Superior temporal gyrus (tissue), 1 donor: ENCODE results near the gene RPL26.
"Not testable (repeated sequence)": the region's sequence is repeated elsewhere in the genome, so short reads cannot be mapped to it uniquely, and the experiment has no call there.

ENCODE experiments used
- DNase-seq: peaks from one replicate; pipeline ENCODE4 v3.0.0-alpha.2; 2016; ENCODE audit errors: extremely low spot score

RPL26 gene

DNA sequence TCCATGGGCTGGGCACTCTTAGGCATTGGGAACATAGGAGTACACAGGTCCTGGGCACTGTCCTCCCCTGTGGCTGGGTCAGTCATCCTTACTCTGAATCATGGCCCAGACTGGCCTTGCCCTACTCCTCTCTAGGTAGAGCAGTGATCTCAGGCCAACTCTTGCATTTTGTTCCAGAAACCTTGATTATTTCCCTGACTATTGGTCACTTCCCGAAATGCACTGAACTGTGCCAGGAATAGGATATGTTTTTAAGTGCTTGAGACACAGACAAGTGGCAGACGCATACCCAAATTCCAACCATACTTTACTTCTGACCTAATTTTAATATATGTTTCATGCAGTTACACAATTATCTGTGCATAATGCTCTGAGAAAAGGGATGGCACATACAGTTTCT lies 16.8 kb downstream of the RPL26 start:
- DNase-seq, result no peak

DNA sequence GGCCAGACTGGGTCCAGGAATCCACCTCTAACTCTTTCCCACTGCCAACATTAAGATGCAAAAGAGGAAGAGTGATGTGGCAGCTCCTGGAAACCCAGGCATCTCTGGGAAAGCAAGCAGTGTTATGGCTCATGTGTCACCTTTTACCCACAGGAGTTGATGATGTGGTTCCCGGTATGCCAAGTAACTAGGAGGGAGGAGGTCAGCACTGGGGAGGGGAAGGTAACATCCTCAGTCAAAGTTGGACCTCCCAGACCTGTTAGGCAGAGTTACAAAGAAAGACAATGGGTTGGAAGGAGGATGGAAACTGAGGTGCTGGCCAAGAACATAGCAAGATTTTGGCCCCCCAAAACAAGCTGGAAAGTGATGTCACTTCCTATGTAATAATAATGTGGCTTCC lies 17.9 kb downstream of the RPL26 start:
- DNase-seq, result no peak

DNA sequence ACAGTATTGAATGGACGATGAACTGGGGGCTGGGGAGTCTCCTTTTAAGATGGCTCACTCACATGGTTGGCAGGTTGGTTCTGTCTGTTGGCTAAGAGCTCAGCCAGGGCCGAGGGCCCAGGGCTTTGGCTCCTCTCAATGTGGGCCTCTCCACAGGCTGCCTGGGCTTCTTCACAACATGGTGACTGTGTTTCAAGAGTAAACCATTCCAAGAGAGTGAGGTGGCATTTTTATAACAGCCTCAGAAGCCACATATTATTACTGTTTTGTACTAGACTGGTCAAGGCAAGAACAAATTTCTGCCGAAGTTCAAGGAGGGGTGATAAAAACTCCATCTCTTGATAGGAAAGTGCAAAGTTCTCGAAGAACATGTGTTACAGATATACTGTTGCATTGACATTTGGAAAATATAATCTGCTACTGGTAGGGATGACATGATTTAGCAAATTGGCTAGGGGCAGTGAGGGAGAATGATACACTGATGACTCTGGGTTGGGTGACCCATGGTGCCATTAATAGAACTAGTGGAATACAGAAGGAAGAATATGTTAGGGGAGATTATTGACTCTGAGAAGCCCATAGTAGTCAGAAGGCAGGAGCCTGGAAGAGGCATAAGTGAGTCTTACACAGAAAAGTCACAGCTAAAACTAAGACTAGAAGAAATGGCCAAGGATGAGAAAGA lies 20.2 kb downstream of the RPL26 start:
- DNase-seq, result no peak

DNA sequence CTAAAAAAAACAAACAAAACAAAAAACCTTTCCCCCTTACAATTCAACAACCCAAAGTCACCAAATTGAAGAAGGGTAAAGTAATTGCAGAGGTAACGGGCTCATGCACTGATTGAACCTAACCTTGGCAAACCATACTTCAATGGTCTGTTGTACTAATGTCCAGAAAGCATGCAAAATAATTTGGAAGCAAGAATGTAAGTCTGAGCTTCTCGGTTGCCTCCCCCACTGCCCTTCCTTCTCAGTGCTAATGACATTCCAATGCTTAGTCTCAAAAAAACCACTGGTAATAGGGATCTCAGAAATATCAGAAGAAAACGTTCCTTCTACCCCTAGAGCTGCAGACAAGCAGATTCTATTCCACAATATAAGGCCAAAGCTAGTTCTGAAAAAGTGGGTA lies 22.2 kb downstream of the RPL26 start:
- no peak for DNase-seq

DNA sequence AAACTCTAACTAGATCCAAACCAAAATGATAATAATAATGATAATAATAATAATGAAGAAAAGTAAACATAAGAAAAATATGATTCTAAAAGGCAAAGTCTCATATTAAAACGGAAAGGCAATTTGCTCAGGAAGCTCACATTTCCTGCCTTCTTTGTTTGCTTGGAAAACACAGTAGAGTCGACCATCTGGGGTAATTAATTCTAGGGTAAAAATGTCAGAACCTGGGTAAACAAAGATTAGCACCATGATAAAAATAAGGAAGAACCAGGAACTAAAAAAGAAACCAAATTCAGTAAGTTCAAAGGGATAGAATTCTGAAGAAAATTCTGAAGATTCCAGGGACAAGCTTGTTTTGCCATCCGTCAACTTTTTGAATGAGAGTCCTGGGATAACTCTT lies 22.7 kb downstream of the RPL26 start:
- DNase-seq, result no peak

DNA sequence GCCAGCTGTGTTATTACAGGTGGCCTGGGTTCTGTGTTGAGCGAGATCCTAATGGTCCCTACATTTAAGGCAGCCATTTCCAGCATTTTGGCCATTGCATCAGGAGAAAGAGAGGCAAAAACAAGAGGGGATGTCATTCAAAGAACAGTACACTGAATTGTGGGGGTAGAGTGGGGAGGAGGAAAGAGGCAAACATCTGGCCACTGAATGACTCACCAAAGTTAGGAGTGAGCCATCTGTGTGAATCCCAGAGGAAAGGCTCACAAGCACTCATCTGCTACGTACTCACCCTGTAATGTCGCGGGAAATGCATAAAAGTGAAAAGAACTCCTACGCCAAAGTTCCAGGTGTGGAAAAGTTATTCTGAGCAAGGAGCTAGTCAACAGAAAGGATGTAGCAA lies 23.2 kb downstream of the RPL26 start:
- DNase-seq, result peak; percentile 71

DNA sequence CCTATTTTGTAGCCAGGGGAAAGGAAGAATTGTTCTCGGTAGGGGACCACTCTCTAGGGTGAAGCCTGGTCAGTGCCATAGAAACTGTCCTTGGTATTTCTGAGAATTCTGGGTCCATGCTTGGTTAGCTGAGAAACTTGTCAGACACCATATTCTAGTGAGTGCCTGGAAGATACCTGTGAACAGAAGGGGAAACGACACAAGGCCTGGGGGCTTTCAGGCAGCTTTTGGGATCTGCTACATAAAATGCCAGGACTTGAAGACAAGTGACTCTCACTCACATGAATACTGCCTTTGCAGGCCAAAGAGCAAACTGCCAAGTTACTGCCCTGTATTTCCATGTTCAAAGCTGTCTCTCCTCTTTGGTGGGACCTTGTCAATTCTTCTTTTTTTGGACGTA lies 25.1 kb downstream of the RPL26 start:
- no peak for DNase-seq

DNA sequence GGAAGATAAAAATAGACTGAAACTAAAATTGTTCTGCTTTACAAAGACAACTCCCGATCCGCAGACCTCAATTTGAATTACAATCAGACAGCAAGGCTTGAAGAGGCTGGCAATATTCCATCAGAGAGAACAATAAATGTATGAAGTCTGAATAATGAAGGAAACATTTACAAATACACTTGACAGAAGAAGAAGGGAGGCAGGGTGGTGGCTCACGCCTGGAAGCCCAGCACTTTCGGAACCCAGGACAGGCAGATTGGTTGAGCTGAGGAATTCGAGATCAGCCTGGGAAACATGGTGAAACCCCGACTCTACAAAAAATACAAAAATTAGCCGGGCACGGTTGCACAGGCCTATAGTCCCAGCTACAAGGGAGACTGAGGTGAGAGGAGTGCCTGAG lies 28.8 kb downstream of the RPL26 start:
- no peak for DNase-seq

DNA sequence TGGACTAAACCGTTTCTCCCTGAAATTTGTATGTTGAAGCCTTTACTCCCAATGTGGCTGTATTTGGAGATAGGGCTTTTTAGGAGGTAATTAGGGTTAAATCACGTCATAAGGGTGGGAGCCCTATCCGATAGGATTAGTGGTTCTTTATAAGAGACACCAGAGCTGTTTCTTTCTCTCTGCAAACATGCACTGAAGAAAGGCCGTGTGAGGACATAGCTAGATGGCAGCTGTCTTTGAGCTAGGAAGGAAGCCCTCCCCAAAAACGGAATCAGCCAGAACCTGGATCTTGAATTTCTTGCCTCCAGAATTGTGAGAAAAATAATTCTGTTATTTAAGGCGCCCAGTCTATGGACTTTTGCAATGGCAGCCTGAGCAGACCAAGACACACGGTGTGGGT lies 29.3 kb downstream of the RPL26 start:
- DNase-seq, result no peak

DNA sequence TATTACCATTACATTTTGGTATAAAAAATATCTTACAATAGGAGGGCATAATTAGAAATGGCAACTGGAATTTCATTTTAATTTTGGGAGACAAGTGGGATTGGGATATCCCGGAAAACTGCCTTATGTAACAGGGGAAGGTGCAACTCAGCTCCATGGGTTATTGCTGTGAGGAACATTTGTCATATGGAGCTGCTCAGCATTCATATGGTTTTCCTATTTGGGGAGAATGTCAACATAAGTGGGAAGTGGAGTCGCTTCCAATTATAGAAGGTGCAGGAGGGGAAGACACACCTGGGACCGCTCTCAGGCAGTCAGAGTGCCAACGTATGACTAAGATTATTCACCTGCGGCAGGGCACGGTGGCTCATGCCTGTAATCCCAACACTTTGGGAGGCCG lies 32.7 kb downstream of the RPL26 start:
- no peak for DNase-seq

DNA sequence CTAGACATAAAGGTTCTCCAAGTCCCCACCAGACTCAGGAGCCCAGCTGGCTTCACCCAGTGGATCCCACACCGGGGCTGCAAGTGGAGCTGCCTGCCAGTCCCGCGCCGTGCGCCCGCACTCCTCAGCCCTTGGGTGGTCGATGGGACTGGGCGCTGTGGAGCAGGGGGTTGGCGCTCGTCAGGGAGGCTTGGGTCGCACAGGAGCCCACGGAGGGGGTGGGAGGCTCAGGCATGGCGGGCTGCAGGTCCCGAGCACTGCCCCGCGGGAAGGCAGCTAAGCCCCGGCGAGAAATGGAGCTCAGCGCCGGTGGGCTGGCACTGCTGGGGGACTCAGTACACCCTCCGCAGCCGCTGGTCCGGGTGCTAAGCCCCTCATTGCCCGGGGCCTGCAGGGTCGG lies 36.0 kb downstream of the RPL26 start:
- not testable (repeated sequence) for DNase-seq

DNA sequence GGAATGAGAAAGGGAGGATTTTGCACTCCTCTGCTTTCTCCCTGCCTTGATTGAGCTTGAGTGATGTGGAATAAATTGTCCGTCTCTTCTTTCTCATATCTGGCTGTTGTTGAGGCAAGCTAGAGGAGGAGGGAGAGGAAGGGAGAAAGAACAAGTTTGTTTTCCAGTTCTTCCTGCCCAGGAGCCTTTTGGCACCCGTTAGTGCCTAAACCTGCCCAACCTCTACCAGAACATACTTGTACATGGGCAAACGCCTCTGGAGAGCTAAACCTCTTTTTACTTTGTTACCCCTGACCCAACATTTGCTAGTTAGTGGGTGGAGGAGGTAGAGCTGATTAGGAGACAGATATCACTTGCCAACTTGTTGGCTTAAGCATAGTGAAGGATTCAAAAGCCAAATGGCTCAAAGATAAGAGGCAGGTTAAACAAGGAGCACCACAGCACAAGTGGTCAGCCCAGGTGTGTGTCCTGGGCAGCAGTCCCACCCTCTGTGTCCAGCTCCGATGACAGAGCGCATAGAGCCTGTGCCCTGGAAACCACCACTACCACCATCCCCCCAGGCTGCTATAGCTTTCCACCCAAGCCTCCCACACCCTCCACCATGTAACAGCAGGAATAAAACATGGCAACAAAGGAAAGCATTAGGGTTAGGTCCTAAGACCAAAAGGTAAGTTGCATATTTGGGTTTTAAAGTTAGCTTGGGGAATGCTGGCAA lies 36.9 kb downstream of the RPL26 start:
- DNase-seq, result no peak

DNA sequence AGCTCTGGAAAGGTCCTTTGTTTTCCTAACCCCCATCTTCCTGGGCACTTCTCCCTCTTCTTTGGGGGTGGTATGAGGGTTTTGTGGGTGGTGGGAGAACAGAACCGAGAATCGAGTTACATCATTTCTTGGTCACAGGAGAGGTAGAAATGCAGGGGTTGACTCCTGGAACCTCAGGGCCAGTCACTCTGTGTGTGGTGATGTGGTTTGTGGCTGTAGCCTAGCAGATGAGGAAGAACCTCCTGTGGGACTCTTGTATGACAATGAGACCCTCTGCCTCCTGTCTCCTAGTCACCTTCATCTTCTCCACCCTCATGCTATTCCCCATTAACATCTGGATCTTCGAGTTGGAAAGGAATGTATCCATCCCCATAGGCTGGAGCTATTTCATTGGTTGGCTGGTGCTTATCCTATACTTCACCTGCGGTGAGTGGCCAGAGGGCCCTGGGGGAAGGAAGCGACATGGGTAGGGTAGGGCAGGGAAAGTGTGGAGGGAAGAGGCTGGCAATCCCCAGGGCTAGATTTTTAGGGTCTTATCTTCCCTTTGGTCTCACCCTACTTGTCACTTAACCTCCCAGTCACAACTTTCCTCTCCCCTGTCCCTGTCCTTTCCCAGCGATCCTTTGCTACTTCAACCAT lies 37.8 kb downstream of the RPL26 start:
- DNase-seq, result no peak

DNA sequence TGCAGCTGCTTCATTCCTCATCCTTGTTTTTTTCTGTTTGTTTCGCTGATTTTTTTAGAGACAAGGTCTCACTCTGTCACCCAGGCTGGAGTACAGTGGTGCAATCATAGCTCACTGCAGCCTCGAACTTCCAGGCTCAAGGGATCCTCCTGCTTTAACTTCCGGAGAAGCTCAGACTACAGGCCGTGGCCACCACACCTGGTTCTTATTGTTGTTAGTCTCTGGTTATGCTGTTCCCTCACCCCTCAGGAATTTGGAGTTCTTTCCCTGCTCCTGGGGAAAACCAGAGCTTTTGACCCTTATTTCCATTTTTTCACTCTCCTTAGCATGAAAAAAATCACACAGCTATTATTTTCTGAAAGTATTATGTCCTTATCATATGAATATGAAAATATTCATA lies 41.5 kb downstream of the RPL26 start:
- no peak for DNase-seq

DNA sequence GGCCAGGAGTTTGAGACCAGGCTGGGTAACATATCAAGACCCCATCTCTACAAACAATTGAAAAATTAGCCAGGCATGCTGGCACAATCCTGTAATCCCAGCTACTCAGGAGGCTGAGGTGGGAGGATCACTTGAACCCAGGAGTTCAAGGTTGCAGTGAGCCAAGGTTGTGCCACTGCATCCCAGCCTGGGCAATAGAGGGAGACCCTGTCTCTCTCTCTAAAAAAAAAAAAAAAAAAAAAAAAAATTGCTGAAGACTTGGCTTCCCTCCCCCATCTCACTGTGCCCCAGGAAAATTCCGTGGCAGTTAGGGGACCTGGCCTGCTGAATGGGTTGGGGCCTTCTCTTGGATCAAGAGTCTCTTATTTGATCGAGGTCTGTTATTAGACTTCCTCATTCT lies 43.5 kb downstream of the RPL26 start, which contains the start of gene ODF4:
Gene ODF4, plus strand, starts transcription at position 301 of the 400 bp plus-strand sequence. CDS start 212 bp downstream, outside the sequence.
- DNase-seq, result no peak

DNA sequence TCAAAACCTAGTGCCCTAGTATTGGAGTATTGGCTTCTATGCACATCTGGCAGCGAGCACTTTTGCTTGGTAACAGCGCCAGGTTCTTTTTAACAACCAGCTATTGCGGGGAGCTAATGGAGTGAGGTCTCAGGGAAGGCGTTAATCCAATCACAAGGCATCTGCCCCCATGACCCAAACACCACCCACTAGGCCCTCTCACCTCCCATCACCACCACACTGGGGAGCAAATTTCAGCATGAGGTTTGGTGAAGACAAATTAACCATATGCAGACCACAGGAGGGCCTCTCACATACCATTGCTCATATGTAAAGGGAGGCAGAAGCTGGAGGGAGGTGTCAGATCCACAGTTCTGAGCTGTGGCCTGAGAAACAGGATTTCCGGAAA lies 44.2 kb downstream of the RPL26 start:
- no peak for DNase-seq

DNA sequence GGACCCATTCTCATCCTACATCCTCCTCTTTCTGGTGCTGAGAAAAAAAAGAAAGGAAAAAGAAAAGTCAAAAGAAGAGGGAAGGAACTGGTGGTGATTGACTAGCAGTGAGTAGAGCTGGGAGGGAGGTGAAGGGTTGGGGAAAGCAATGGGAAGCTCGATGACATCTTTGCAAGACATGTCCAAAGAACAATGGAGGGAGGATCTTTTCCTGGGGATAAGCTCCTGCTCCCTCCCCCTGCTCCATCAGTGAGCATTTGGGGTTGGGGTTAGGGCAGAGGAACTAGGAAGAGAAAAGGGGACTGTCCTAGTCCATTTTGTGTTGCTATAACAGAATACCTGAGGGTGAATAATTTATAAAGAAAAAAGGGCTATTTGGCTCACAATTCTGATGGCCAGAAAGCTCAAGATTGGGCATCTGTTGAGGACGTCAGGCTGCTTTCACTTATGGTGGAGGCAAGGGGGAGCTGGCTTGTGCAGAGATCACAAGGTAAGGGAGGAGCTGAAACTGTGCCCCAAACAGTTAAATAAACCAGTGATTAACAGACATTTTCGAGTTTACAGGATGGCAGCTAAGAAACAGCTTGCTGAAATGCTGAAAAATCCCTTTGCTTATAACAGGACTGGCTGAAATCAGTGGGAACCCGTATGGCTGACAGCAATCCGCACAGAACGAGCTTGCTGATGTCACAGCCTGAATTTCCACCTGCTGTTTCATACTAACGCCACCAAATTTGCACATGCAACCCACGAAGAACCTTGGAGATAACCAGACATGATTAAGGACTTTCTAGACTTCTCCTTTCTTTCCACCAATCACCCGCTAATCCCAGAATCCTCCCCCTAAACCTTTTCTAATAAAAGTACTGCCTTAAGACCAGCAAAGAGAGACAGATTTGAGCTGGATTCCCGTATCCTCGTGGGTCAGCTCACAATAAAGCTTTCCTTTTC lies 44.9 kb downstream of the RPL26 start:
- no peak for DNase-seq

DNA sequence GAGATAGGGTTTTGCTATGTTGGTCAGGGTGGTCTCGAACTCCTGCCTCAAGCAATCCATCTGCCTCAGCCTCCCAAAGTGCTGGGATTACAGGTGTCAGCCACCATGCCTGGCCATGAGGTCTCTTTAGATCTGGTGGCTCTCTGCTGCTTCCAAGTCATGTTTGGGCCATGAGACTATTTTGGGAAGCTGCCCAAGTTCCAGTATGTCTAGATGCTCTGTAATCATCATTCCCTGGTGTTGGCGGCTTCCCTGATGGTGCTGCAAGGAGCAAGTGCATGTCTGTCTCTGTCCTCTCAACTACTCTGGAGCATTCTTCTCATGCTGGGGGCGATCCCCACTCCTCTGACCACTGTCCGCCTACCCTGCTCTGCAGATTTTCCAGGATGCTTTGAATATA lies 49.7 kb downstream of the RPL26 start:
- no peak for DNase-seq

DNA sequence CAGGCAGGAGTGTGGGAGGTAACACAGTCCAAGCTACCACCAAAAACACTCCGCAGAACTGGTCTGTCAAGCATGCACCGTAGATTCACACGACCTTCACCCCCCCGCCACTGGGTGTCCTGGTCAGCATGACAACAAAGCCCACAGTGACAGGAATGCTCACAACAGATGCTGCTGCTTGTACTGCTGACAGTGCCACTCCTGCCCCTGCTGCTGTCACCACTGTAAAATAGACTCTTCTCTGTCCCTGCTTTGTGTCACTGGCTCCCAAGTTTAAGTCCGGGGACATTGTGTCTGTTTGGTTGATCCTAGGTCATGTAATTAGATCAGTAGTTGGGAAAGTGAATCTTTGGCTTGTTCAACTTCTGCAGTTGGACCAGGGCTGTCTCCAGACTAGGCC lies 50.3 kb downstream of the RPL26 start:
- no peak for DNase-seq

DNA sequence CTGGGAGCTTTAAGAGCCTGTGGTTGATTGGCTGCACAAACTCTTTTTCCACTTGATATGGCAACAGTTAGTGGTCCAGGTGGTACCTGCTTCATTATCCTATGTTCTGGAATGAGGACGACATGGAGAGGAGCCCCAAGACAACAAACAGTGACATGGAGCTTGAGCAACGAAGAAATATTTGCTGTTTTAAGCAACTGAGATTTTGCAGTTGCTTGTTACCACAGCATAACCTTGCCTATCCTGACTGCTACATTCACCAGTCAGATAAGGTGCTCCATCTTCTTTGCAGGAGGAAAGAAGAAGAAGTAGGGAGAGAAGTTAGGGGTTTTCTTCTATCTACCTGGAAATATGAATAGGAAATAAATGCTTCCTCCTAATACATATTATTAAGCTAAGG lies 50.9 kb downstream of the RPL26 start:
- DNase-seq, result no peak
